HEK293 (cell line): Measurements from ENCODE around the gene STK11.

Experiments used
- CTCF ChIP-seq: fragments of 450-650 bp; formaldehyde crosslinking; IDR thresholded peaks from 2 replicates; pipeline ENCODE4 v1.5.1; 2016; ENCODE audit warnings: missing biosample characterization, missing genetic modification characterization
- YY1 ChIP-seq: fragments of 450-650 bp; formaldehyde crosslinking; IDR thresholded peaks from 2 replicates; pipeline ENCODE4 v1.5.1; 2018; ENCODE audit warnings: missing biosample characterization, missing genetic modification characterization
- ZNF658 ChIP-seq: fragments of 450-650 bp; formaldehyde crosslinking; IDR thresholded peaks from 2 replicates; pipeline ENCODE4; 2016; ENCODE audit warnings: missing biosample characterization, missing genetic modification characterization
- ZNF692 ChIP-seq: fragments of 450-650 bp; formaldehyde crosslinking; IDR thresholded peaks from 2 replicates; pipeline ENCODE4 v1.5.1; 2016; ENCODE audit warnings: missing biosample characterization, missing genetic modification characterization

DNA sequence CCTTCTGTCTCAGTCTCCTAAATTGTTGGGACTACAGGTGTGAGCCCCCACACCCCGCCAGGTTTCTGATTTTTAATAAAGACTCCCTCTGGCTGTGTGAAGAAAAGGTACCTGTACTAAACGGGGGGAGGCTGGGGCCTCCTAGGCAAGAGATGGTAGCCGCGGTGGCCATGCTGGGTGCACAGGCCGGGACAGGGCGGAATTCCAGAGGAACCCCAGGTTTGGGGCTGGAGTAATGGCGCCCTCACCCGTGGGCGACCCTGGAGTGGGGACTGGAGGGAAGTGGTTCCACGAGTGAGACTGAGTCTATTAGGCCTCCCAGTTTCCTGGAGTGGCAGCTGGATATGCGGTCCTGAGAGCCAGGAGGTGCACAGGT lies 33.8 kb downstream of the STK11 start:
- TF ChIP-seq ZNF658 (tag by site-specific recombination) (no peak), YY1 (tag by site-specific recombination) (no peak), CTCF (no peak), ZNF692 (tag by site-specific recombination) (no peak)
